ENCODE data around the gene UNC5A.

UNC5A gene

DNA sequence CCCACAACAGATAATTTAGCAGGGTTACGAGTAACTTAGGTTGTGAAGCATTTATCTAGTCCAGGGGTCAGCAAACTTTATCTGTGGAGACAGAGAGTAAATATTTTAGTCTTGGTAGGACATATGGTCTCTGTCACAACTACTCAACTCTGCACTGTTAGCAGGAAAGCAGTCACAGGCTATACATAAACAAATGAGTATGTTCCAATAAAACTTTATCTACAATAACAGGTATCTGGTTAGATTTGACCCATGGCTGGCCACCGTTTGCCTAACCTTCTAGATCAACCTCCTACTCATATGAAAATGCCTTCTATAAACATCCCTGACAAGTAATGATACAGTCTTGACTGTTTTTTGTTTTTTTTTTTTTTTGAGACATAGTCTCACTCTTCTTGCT is 101.8 kb downstream of the UNC5A start:
- FAIRE-seq (no peak), DNase-seq (ENCODE audit: insufficient read length, low spot score) (no peak)

DNA sequence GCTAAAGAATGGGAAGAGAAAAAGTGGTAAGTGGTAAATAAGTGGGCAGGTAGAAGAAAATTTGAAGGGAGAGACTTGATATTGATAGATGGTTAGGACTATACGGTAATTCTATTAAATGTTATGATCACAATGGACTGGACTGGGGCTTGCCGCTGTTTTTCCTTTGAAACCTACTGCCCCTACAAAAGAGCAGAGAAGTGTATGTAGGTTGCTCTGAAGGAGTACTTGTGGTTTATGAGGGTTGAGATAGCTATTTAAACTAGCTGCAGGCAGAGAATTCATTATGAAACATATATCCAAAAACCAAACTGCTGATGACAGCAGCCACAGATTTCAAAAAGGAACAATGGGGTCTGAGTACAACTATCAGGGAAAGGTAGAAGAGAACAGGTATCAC is 105.5 kb downstream of the UNC5A start:
- DNase-seq (ENCODE audit: insufficient read length, low spot score) (no peak), FAIRE-seq (no peak)

DNA sequence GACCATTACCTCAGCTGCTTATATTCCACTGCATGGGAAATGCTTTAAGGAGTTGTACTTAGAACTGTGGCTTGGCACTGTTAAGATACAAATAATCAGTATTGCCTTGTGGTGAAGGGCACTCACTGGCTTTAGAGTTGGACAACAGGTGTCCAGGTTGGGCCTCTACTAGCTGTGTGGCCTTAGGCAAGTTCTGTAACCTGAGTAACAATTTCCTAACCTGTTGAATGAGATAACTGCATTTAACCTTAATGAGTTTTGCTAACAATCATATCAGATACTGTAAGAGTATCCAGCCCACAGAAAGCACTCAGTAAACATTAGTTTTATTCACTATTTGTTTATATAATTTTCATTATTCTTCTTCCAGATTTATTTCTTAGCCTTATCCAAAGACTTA is 106.0 kb downstream of the UNC5A start:
- FAIRE-seq, result no peak
- no peak for DNase-seq (ENCODE audit: insufficient read length, low spot score)

DNA sequence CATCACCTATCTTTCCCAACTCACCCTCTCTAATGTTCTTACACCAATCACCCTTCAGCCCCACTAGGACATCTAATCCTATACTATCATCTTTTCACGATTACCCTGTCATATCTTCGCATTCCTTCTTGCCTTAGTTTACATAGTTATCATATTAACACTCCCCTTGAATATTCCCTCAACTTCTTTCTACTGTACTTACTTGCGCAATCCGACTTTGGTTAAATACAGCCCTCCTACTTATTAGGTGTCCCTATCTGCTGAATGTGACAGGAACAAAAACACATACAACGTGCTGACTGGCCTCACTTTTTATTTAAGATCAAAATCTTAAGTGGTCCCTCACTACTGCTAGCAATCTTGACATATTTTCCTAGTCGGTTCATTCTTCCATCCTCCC is 108.3 kb downstream of the UNC5A start:
- no peak for FAIRE-seq
- DNase-seq (ENCODE audit: insufficient read length, low spot score), result no peak

DNA sequence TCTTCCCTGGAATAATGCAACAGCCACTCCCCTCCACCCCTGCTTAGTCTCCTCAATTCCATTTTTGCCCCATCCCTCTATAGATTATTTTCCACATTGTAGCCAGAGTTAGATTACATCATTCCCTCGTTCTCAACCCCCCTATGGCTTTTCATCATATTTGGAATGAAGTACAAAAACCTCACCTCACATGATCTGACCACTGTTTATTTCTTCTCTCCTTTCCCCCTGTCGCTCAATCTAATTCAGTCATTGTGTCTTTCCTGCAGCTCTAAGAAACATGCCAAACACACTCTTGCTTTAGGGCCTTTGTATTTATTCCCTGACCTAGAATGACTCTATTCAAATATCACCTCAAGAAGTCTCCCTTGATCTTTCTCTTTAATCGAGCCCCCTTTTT is 111.4 kb downstream of the UNC5A start:
- DNase-seq (ENCODE audit: insufficient read length, low spot score) (no peak), FAIRE-seq (no peak)

DNA sequence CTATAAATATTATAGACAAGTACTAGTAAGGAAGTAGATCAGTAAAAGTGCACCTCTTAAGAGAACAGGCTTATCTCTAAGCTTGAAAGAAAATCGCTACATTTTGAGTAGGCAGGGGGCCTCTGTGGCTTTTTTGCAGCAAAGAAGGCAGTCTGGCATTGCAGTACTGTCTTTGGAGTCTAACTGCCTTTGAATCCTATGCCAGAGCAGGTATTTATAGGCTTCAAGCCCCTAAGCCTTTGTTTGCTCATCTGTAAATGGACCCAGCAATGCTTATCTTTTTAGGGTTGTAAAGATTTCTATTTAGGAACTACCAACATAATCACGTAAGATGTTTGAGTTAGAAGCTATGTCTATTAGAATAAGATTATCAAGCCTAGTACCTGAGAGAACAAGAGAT is 112.5 kb downstream of the UNC5A start:
- DNase-seq (ENCODE audit: insufficient read length, low spot score) (no peak), FAIRE-seq (no peak)

DNA sequence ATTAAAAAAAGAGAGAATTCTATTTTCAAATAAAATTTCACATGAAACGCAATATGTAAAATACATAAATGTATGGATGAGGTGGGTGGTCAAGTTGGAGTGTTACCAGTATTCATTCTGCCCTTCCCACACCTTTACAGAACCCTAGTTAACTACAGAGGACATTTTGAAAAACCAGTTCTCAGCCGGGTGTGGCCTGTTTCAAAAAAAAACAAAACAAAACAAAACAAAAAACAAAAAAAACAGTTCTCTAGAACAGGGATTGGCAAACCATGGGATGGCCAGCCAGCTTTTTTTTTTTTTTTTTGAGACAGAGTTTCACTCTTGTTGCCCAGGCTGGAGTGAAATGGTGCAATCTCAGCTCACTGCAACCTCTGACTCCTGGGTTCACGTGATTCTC is 117.2 kb downstream of the UNC5A start:
- FAIRE-seq (no peak), DNase-seq (ENCODE audit: insufficient read length, low spot score) (no peak)

DNA sequence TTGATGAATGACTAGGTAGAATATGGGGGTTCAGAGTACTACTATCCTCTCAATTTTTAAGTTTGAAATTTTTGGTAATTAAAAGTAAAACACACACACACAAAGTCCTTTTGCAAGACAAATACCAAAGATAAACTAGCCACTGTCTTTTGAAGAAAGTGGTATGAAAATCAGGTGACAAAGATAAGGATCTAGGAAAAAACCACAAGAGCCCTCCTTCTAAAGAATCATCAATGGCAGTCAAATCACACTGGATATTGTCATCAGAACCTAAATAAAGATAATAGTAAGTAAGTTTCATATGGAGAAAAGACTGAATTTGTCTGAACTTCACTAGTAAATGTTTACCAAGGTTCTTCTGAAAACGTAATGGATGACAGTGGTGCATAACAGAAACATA is 119.3 kb downstream of the UNC5A start:
- FAIRE-seq (no peak), DNase-seq (ENCODE audit: insufficient read length, low spot score) (no peak)

Measured in HTR-8/SVneo (cell line).